ENCODE data around the gene ICAM2.

The ICAM2 gene

DNA sequence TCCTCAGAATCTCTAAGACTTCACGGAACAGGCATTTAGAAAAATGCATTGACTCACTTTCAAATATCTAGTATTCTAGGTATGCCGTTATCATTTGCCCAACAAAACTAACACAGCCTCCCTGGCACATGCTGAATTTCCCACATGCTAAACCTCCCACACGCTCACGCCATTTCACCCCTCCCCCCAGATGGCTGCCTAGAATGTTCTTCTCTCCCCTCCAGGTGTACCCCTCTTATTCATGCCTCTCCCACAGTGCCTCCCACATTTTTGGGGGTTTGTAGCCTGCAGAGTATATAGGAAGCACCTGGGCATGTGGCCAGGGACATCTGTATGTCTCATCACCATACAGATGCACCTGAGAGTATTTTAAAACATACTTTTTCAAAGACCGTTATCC is 38.2 kb upstream of the ICAM2 start:
- H3K9ac ChIP-seq (ENCODE audit: low read depth, low read length): no peak overlapping the region
- H3K4me1 ChIP-seq (ENCODE audit: control insufficient read depth, insufficient read depth, low read length): peaks cover 7% of the 10 kb centered on the region
- H3K27me3 ChIP-seq (ENCODE audit: control insufficient read depth, insufficient read depth, low read length): no peaks in the 10 kb centered on the region
- no peaks in the 10 kb centered on the region for H3K36me3 ChIP-seq (ENCODE audit: control insufficient read depth, insufficient read depth, low read length)
- no peaks in the 10 kb centered on the region for H3K9me3 ChIP-seq (ENCODE audit: control insufficient read depth, insufficient read depth, low read length)
- H3K4me3 ChIP-seq (ENCODE audit: low read depth, low read length): no peak overlapping the region

DNA sequence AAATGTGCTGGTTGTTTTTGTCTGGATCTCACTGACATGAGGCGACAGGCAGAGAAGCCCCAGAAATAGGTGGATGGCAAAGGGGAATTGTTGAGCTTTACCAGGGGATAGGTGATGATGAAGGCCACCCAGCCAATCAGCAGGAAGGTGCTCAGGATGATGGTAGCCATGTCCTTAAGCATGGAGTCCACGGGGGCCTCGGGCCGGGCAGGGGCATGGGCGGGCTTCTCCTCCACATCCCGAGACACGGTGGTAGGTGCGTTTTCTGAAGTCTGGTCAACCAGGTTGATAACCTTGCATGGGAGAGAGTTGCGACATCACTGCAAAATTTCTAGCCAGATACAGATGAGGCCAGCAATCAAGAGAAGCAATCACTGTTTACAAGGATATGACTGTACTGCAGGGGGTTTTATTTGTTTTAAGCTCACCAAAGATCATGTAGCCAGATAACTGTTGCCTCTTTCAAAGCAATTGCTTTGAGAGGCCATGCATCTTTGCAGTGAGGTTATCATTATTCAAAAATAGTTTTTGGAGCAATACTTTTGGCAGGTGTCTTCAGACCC is 37.3 kb upstream of the ICAM2 start:
- Histone ChIP-seq H3K27me3 (ENCODE audit: control insufficient read depth, insufficient read depth, low read length) (no peaks in the 10 kb centered on the region), H3K4me1 (ENCODE audit: control insufficient read depth, insufficient read depth, low read length) (peaks cover 7% of the 10 kb centered on the region), H3K9me3 (ENCODE audit: control insufficient read depth, insufficient read depth, low read length) (no peaks in the 10 kb centered on the region), H3K9ac (ENCODE audit: low read depth, low read length) (no peak overlapping the region), H3K4me3 (ENCODE audit: low read depth, low read length) (no peak overlapping the region), H3K36me3 (ENCODE audit: control insufficient read depth, insufficient read depth, low read length) (no peaks in the 10 kb centered on the region)

DNA sequence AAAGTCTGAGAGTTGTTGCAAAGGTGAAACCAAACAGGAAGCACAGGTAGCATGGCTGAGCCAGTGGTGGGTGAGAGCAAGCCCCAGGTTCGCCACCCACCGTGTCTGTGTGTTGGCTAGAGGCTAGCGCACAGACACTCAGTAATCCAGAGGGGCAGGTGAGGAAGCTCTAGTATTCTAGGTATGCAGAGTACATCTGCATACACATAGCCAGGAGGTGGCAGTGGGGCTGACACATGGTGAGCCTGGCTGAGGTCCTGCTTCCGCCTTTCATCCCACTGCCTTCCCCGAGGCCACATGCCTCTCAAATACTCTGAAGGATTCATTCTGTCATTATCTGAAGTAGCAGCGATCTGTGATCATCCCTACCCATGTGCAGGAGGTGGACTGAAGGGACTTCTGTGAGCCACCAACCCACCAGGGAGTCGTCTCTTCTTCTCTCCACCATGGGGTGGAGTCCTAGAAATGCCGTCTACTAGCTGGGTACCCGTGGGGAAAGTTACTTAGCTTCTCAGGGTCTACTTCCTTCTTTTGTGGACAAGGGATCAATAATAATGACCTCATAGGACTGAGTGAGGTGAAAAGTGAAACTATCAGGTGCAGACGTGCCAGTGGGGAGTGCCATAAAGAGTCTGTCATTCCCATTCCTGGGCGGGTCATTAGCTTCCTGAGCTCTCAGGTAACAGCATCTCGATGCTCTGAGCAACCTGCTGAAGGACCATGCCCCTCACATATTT is 36.0 kb upstream of the ICAM2 start:
- Histone ChIP-seq H3K4me1 (ENCODE audit: control insufficient read depth, insufficient read depth, low read length) (peaks cover 7% of the 10 kb centered on the region), H3K9ac (ENCODE audit: low read depth, low read length) (no peak overlapping the region), H3K9me3 (ENCODE audit: control insufficient read depth, insufficient read depth, low read length) (no peaks in the 10 kb centered on the region), H3K4me3 (ENCODE audit: low read depth, low read length) (no peak overlapping the region), H3K27me3 (ENCODE audit: control insufficient read depth, insufficient read depth, low read length) (no peaks in the 10 kb centered on the region), H3K36me3 (ENCODE audit: control insufficient read depth, insufficient read depth, low read length) (peaks cover 2% of the 10 kb centered on the region)

DNA sequence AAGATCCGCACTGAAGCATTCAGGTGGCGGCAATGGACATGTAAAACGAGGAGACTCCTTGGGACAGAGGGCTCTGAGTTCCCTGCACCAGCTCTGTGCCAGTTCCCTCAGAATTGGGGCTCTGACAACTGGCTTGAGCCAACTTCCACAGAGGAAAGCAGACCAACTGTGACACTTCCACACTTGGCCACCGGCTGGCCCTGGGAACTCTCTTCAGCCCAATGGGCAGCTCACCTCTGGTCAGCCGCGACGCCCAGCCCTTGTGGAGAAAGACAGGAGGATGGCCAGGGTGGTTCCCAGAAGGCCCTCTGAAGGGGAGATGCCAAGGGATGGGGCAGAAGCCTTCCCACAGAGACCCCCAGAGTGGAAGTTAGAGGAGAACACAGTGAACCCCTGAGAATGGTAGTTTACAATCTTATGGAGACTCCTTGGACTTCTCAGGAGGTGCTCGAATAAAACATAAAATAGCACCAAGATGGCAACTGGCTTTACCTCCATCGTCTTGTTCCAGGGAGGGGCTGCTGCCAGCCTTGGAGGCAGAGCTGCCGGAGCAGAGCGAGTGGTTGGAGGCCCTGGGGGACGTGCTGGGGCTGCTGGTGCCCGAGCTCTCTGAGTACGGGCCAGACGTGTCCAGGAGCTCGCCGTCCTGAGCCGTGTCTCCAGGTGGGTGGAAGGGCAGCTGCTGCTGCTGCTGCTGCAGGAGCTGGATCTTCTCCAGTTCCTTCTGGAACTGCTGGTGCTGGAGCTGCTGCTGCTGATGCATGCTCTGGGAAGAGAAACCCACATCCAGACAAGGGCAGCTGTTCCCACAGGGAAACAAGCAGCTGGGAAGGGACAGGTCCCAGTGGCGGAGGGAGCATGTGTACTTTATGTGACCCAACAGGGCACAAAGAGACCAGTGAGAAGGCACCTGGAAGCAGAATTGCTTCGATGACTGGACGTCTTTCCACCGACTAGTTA is 35.0 kb upstream of the ICAM2 start:
- Histone ChIP-seq H3K9ac (ENCODE audit: low read depth, low read length) (no peak overlapping the region), H3K36me3 (ENCODE audit: control insufficient read depth, insufficient read depth, low read length) (peaks cover 2% of the 10 kb centered on the region), H3K27me3 (ENCODE audit: control insufficient read depth, insufficient read depth, low read length) (no peaks in the 10 kb centered on the region), H3K4me3 (ENCODE audit: low read depth, low read length) (no peak overlapping the region), H3K9me3 (ENCODE audit: control insufficient read depth, insufficient read depth, low read length) (no peaks in the 10 kb centered on the region), H3K4me1 (ENCODE audit: control insufficient read depth, insufficient read depth, low read length) (peaks cover 7% of the 10 kb centered on the region)

DNA sequence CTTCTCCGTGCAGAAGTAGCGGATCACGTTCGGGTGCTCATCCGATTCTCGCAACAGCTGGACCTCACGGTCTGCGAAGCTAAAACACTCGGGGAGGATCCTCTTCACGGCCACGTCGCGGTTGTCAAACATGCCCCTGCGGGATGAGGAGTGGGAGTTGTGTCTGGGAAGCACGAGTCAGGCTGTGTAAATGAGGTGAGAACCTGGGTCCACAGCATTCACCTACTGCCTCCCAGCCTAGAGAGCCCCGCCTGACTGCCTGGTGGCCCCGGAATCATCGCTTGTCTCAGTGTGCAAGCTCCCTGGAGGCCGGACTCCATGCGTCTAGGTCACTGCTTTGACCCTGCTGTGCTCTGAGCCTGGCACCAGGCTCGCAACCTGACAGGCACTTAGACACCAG is 33.9 kb upstream of the ICAM2 start:
- Histone ChIP-seq H3K4me3 (ENCODE audit: low read depth, low read length) (no peak overlapping the region), H3K4me1 (ENCODE audit: control insufficient read depth, insufficient read depth, low read length) (peaks cover 7% of the 10 kb centered on the region), H3K9ac (ENCODE audit: low read depth, low read length) (no peak overlapping the region), H3K36me3 (ENCODE audit: control insufficient read depth, insufficient read depth, low read length) (peaks cover 2% of the 10 kb centered on the region), H3K27me3 (ENCODE audit: control insufficient read depth, insufficient read depth, low read length) (no peaks in the 10 kb centered on the region), H3K9me3 (ENCODE audit: control insufficient read depth, insufficient read depth, low read length) (no peaks in the 10 kb centered on the region)

DNA sequence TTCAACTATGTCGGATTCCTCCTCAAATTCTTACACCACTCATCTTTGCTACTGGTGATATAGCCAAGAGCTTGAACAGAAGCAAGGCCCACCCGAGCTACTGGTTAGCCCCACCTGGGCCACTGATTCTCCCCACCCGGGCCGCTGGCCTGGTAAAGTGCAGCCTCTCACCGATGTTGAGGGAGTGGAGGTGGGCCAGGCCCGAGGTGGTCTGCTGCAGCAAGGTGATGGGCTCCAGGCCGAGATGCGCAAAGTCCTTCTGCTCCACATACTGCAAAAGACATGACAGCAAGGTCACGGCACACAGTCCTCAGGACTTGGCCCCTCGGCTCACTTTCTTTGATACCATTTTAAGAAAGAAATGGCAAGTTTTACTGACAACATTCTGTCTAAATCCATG is 32.7 kb upstream of the ICAM2 start:
- no peak overlapping the region for H3K4me3 ChIP-seq (ENCODE audit: low read depth, low read length)
- H3K36me3 ChIP-seq (ENCODE audit: control insufficient read depth, insufficient read depth, low read length): peaks cover 2% of the 10 kb centered on the region
- H3K9ac ChIP-seq (ENCODE audit: low read depth, low read length): no peak overlapping the region
- H3K27me3 ChIP-seq (ENCODE audit: control insufficient read depth, insufficient read depth, low read length): no peaks in the 10 kb centered on the region
- no peaks in the 10 kb centered on the region for H3K9me3 ChIP-seq (ENCODE audit: control insufficient read depth, insufficient read depth, low read length)
- H3K4me1 ChIP-seq (ENCODE audit: control insufficient read depth, insufficient read depth, low read length): peaks cover 7% of the 10 kb centered on the region

DNA sequence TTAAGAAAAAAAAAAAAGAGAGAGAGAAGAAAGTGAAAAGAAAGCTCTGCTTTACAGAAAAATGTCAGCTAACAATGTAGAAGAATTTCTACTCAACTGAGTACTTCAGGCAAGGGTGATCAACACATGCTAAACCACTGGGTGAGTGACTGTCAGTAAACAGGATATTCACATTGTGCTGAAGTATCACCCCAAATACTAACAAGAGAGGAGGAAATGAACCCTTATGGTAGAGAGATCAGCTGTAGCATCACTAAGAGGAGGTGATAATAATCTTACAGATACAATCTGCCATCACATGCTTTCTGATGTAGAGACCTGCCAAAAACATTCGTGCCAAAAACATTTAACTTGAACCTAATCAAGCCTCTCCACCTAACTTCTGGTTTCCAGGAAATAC is 30.7 kb upstream of the ICAM2 start:
- Histone ChIP-seq H3K4me1 (ENCODE audit: control insufficient read depth, insufficient read depth, low read length) (peaks cover 4% of the 10 kb centered on the region), H3K4me3 (ENCODE audit: low read depth, low read length) (no peak overlapping the region), H3K9me3 (ENCODE audit: control insufficient read depth, insufficient read depth, low read length) (no peaks in the 10 kb centered on the region), H3K27me3 (ENCODE audit: control insufficient read depth, insufficient read depth, low read length) (no peaks in the 10 kb centered on the region), H3K36me3 (ENCODE audit: control insufficient read depth, insufficient read depth, low read length) (peaks cover 2% of the 10 kb centered on the region), H3K9ac (ENCODE audit: low read depth, low read length) (no peak overlapping the region)

DNA sequence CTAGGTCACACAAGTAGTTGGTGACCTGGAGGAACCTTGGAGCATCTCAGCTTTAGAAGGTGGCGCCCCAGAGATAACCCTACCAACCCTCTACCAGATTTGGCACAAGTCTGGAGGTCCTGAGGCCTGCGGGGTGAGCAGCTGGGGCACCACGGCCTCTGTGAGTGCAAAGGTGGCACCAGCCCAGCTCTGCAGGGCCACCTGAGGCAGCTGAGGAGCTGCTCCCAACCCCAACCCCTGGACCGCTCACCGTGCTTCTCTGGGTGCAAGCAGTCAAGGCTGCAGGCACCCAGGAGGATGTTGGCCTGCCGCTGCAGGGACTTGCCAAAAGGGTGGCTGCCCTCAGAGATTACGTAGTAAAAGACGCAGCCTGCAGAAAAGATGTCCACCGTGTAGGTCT is 28.4 kb upstream of the ICAM2 start:
- Histone ChIP-seq H3K4me1 (ENCODE audit: control insufficient read depth, insufficient read depth, low read length) (no peaks in the 10 kb centered on the region), H3K9me3 (ENCODE audit: control insufficient read depth, insufficient read depth, low read length) (no peaks in the 10 kb centered on the region), H3K36me3 (ENCODE audit: control insufficient read depth, insufficient read depth, low read length) (peaks cover 5% of the 10 kb centered on the region), H3K9ac (ENCODE audit: low read depth, low read length) (no peak overlapping the region), H3K4me3 (ENCODE audit: low read depth, low read length) (no peak overlapping the region), H3K27me3 (ENCODE audit: control insufficient read depth, insufficient read depth, low read length) (no peaks in the 10 kb centered on the region)

DNA sequence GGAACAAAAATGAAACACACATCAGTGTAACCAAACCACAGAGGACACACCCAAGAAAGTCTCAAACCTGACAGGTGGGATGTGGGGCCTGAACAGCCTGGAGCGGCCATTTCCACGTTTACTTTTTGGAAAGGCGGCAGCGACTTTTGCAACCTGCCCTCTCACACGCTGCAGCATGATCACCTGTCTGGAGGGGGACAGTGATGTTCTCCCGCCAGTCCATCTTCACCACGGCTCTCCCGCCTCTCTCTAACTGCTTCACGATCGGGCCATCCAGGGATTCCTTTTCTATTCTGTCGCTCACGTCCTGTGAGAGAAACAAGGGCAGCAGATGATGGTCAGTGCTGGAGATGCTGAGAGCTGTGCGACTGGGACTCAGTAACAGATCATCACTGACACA is 24.7 kb upstream of the ICAM2 start:
- peaks cover 2% of the 10 kb centered on the region for H3K36me3 ChIP-seq (ENCODE audit: control insufficient read depth, insufficient read depth, low read length)
- no peaks in the 10 kb centered on the region for H3K27me3 ChIP-seq (ENCODE audit: control insufficient read depth, insufficient read depth, low read length)
- H3K9ac ChIP-seq (ENCODE audit: low read depth, low read length): no peak overlapping the region
- no peaks in the 10 kb centered on the region for H3K9me3 ChIP-seq (ENCODE audit: control insufficient read depth, insufficient read depth, low read length)
- H3K4me1 ChIP-seq (ENCODE audit: control insufficient read depth, insufficient read depth, low read length): no peaks in the 10 kb centered on the region
- H3K4me3 ChIP-seq (ENCODE audit: low read depth, low read length): no peak overlapping the region

DNA sequence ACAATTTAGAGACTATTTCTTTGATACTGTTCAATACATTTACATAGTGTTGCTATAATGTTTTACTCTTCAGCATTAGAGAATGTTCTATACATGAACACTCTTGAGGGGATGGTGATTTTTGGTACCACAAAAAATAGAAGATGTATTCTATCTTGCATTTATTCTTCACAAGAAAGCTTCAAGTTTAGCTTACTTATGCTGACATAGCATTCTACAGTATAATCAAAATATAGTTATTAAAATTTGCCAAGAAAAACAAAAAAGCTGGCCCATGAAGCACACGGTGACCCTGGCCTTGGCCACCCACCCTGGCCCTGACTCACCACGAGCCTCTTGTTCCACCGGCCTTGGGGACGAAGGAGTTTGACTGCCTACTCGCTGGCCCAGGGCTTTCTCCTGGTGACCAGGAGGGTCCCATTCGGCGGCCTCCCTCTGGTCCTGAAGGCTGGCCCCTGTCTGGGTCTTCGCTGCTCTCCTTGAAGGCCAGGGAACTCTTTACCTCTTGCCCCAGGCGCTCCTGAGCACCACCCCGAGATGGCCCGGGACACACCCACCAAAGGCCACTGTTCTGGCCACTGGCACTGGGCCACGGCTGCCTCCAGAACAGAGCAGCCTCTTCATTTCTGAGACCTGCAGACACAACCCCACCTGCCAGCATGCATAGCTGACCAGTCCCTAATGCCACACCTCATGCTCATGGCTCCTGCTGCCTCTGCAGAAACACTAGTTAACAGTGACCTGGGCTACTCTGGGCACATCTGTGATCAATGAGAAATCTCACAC is 22.5 kb upstream of the ICAM2 start:
- Histone ChIP-seq H3K4me3 (ENCODE audit: low read depth, low read length) (no peak overlapping the region), H3K9me3 (ENCODE audit: control insufficient read depth, insufficient read depth, low read length) (no peaks in the 10 kb centered on the region), H3K27me3 (ENCODE audit: control insufficient read depth, insufficient read depth, low read length) (no peaks in the 10 kb centered on the region), H3K36me3 (ENCODE audit: control insufficient read depth, insufficient read depth, low read length) (peaks cover 2% of the 10 kb centered on the region), H3K4me1 (ENCODE audit: control insufficient read depth, insufficient read depth, low read length) (no peaks in the 10 kb centered on the region), H3K9ac (ENCODE audit: low read depth, low read length) (no peak overlapping the region)

DNA sequence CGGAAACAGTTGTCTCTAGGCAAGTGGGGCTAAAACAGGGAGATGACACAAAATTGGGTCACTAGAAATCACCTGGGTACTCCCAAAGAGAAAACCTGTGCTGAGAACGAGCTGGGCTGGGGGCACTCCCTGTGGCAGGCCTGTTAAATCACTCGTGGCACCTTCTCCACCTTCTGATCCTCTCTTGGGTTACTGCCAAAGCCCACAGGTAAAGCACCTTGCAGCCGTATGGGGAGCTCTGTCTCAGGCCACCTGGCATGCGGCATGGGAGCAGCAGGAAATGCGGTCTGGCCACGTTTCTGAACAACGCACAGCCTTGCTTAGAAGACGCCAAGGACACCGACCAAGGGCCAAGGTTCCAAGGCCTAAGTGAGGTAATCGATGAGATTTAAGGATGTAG is 21.5 kb upstream of the ICAM2 start:
- Histone ChIP-seq H3K27me3 (ENCODE audit: control insufficient read depth, insufficient read depth, low read length) (no peaks in the 10 kb centered on the region), H3K4me1 (ENCODE audit: control insufficient read depth, insufficient read depth, low read length) (no peaks in the 10 kb centered on the region), H3K9me3 (ENCODE audit: control insufficient read depth, insufficient read depth, low read length) (no peaks in the 10 kb centered on the region), H3K4me3 (ENCODE audit: low read depth, low read length) (no peak overlapping the region), H3K36me3 (ENCODE audit: control insufficient read depth, insufficient read depth, low read length) (peaks cover 2% of the 10 kb centered on the region), H3K9ac (ENCODE audit: low read depth, low read length) (no peak overlapping the region)
